ENCODE results near the gene INPP4A.

The INPP4A gene

GRCh38 chr2:98509542-98510321 is 65.1 kb downstream of the INPP4A start (continued):
- TF ChIP-seq, protein P1, sequence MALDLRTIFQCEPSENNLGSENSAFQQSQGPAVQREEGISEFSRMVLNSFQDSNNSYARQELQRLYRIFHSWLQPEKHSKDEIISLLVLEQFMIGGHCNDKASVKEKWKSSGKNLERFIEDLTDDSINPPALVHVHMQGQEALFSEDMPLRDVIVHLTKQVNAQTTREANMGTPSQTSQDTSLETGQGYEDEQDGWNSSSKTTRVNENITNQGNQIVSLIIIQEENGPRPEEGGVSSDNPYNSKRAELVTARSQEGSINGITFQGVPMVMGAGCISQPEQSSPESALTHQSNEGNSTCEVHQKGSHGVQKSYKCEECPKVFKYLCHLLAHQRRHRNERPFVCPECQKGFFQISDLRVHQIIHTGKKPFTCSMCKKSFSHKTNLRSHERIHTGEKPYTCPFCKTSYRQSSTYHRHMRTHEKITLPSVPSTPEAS (tag by site-specific recombination; IDR thresholded peaks at IDR 0.05), result no peak
- TF ChIP-seq, protein P2, sequence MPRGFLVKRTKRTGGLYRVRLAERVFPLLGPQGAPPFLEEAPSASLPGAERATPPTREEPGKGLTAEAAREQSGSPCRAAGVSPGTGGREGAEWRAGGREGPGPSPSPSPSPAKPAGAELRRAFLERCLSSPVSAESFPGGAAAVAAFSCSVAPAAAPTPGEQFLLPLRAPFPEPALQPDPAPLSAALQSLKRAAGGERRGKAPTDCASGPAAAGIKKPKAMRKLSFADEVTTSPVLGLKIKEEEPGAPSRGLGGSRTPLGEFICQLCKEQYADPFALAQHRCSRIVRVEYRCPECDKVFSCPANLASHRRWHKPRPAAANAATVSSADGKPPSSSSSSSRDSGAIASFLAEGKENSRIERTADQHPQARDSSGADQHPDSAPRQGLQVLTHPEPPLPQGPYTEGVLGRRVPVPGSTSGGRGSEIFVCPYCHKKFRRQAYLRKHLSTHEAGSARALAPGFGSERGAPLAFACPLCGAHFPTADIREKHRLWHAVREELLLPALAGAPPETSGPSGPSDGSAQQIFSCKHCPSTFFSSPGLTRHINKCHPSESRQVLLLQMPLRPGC (tag by site-specific recombination; IDR thresholded peaks at IDR 0.05), result no peak
- TF ChIP-seq YY1 (tag by site-specific recombination; IDR thresholded peaks at IDR 0.05) (no peak), SP7 (tag by site-specific recombination; IDR thresholded peaks at IDR 0.05) (no peak), ZNF830 (tag by site-specific recombination; IDR thresholded peaks at IDR 0.05; ENCODE audit: low read depth) (no peak)
- TF ChIP-seq, protein P3, sequence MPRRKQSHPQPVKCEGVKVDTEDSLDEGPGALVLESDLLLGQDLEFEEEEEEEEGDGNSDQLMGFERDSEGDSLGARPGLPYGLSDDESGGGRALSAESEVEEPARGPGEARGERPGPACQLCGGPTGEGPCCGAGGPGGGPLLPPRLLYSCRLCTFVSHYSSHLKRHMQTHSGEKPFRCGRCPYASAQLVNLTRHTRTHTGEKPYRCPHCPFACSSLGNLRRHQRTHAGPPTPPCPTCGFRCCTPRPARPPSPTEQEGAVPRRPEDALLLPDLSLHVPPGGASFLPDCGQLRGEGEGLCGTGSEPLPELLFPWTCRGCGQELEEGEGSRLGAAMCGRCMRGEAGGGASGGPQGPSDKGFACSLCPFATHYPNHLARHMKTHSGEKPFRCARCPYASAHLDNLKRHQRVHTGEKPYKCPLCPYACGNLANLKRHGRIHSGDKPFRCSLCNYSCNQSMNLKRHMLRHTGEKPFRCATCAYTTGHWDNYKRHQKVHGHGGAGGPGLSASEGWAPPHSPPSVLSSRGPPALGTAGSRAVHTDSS (tag by site-specific recombination; IDR thresholded peaks at IDR 0.05), result no peak
- TF ChIP-seq, protein P4, sequence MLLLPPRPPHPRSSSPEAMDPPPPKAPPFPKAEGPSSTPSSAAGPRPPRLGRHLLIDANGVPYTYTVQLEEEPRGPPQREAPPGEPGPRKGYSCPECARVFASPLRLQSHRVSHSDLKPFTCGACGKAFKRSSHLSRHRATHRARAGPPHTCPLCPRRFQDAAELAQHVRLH (tag by site-specific recombination; IDR thresholded peaks at IDR 0.05), result no peak

DNA sequence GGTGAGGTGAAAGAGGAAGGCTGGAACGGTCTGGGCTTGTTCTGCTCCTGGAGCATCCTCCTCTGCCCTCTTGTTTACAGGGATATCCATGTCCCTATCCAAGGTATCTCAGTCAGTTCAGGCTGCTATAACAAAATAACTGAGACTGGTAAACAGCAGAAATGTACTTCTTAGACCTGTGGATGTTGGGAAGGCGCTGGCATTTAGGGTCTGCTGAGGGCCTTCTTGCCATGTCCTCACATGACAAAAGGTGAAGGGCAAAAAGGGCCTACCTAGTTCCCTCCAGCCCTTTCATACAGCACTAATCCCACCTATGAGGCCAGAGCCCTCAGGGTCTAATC is 65.6 kb downstream of the INPP4A start:
- Histone ChIP-seq H3K27ac (ENCODE audit: extremely low read depth, low read depth, low read length) (no peak overlapping the region), H3K4me3 (ENCODE audit: low read depth, low read length) (no peak overlapping the region), H3K9me3 (ENCODE audit: control insufficient read depth, insufficient read depth, low read depth, low read length) (no peaks in the 10 kb centered on the region), H3K4me1 (ENCODE audit: control insufficient read depth, insufficient read depth, low read length) (peaks cover 7% of the 10 kb centered on the region), H3K36me3 (ENCODE audit: control insufficient read depth in 2 of 2, insufficient read depth in 1 of 2, low read length in 2 of 2) (no peaks in the 10 kb centered on the region)
- ChIA-PET POLR2A (no interaction called here), CTCF (interaction anchor here (0.6 kb wide), 2 partner anchors 22 to 930 kb away, joined by 3 read pairs; no protein-coding TSS in a partner anchor)
- TF ChIP-seq ZIC2 (tag by site-specific recombination; IDR thresholded peaks at IDR 0.05) (no peak), HOXA7 (CRISPR knock-in tag; IDR thresholded peaks at IDR 0.05; ENCODE audit: borderline replicate concordance) (no peak), KLF17 (tag by site-specific recombination; IDR thresholded peaks at IDR 0.05) (no peak), ZNF391 (tag by site-specific recombination; IDR thresholded peaks at IDR 0.05; ENCODE audit: borderline replicate concordance, low read depth) (no peak), ZNF658 (tag by site-specific recombination; IDR thresholded peaks at IDR 0.05) (no peak)
- TF ChIP-seq, protein P5, sequence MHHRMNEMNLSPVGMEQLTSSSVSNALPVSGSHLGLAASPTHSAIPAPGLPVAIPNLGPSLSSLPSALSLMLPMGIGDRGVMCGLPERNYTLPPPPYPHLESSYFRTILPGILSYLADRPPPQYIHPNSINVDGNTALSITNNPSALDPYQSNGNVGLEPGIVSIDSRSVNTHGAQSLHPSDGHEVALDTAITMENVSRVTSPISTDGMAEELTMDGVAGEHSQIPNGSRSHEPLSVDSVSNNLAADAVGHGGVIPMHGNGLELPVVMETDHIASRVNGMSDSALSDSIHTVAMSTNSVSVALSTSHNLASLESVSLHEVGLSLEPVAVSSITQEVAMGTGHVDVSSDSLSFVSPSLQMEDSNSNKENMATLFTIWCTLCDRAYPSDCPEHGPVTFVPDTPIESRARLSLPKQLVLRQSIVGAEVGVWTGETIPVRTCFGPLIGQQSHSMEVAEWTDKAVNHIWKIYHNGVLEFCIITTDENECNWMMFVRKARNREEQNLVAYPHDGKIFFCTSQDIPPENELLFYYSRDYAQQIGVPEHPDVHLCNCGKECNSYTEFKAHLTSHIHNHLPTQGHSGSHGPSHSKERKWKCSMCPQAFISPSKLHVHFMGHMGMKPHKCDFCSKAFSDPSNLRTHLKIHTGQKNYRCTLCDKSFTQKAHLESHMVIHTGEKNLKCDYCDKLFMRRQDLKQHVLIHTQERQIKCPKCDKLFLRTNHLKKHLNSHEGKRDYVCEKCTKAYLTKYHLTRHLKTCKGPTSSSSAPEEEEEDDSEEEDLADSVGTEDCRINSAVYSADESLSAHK (tag by site-specific recombination; IDR thresholded peaks at IDR 0.05), result no peak

- H3K4me1 ChIP-seq (ENCODE audit: control insufficient read depth, insufficient read depth, low read length), result peaks cover 2% of the 10 kb centered on the region; the same call in 1 of the 2 replicates
- no peak overlapping the region for H3K27ac ChIP-seq (ENCODE audit: extremely low read depth, low read depth, low read length)
- H3K36me3 ChIP-seq (ENCODE audit: control insufficient read depth in 2 of 2, insufficient read depth in 1 of 2, low read length in 2 of 2), result no peaks in the 10 kb centered on the region
- POLR2A ChIA-PET, result no interaction called here
- no peaks in the 10 kb centered on the region for H3K9me3 ChIP-seq (ENCODE audit: control insufficient read depth, insufficient read depth, low read depth, low read length)
- H3K4me3 ChIP-seq (ENCODE audit: low read depth, low read length), result no peak overlapping the region
- CTCF ChIA-PET, result no interaction called here
- no peak for TF ChIP-seq ZBTB49 (tag by site-specific recombination; IDR thresholded peaks at IDR 0.05; ENCODE audit: low read depth)
- TF ChIP-seq, protein P6, sequence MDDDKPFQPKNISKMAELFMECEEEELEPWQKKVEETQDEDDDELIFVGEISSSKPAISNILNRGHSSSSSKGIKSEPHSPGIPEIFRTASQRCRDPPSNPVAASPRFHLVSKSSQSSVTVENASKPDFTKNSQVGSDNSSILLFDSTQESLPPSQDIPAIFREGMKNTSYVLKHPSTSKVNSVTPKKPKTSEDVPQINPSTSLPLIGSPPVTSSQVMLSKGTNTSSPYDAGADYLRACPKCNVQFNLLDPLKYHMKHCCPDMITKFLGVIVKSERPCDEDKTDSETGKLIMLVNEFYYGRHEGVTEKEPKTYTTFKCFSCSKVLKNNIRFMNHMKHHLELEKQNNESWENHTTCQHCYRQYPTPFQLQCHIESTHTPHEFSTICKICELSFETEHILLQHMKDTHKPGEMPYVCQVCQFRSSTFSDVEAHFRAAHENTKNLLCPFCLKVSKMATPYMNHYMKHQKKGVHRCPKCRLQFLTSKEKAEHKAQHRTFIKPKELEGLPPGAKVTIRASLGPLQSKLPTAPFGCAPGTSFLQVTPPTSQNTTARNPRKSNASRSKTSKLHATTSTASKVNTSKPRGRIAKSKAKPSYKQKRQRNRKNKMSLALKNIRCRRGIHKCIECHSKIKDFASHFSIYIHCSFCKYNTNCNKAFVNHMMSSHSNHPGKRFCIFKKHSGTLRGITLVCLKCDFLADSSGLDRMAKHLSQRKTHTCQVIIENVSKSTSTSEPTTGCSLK (tag by site-specific recombination; IDR thresholded peaks at IDR 0.05), result no peak
- TF ChIP-seq TCF7L2 (IDR thresholded peaks at IDR 0.05; ENCODE audit: borderline replicate concordance, low read depth, low read length), result no peak
- TF ChIP-seq ZNF239 (tag by site-specific recombination; IDR thresholded peaks at IDR 0.05), result no peak
- TF ChIP-seq ZNF292 (tag by site-specific recombination; IDR thresholded peaks at IDR 0.05; ENCODE audit: borderline replicate concordance, low read depth), result no peak
- no peak for TF ChIP-seq ZNF600 (tag by site-specific recombination; IDR thresholded peaks at IDR 0.05)
Measured at GRCh38 chr2:98511981-98512380, 67.3 kb downstream of the INPP4A start.

Data from HEK293 (cell line).